NCI-H774 (cell line): ENCODE data around the gene STIM1.
"Not testable (repeated sequence)": the region's sequence is repeated elsewhere in the genome, so short reads cannot be mapped to it uniquely, and the experiment has no call there.

ENCODE experiments used
- DNase-seq: peaks from one replicate; lab custom pipeline; 2025; lab: John Stamatoyannopoulos, UW

The STIM1 gene

GRCh38 chr11:4111834-4112233, 256.4 kb downstream of the STIM1 start:
- no peak for DNase-seq

- DNase-seq, result no peak
Measured at GRCh38 chr11:4115128-4115527, 259.7 kb downstream of the STIM1 start.

- DNase-seq, result no peak
Measured at GRCh38 chr11:4118107-4118506, 262.6 kb downstream of the STIM1 start.

GRCh38 chr11:4123218-4123617, 267.8 kb downstream of the STIM1 start:
- DNase-seq, result no peak

GRCh38 chr11:4125141-4125540, 269.7 kb downstream of the STIM1 start:
- no peak for DNase-seq

- DNase-seq, result no peak
Measured at GRCh38 chr11:4127357-4127756, 271.9 kb downstream of the STIM1 start.

GRCh38 chr11:4130219-4130618, 274.8 kb downstream of the STIM1 start:
- not testable (repeated sequence) for DNase-seq

GRCh38 chr11:4134806-4135205, 279.3 kb downstream of the STIM1 start:
- no peak for DNase-seq

- DNase-seq, result no peak
Measured at GRCh38 chr11:4138497-4138896, 283.0 kb downstream of the STIM1 start.

- no peak for DNase-seq
Measured at GRCh38 chr11:4140067-4140636, 284.7 kb downstream of the STIM1 start.
